Activated T-cell treated with anti-CD3 and anti-CD28 coated beads for 48 hours (primary cell): ENCODE results near the gene B4GALT7.

ENCODE experiments used
- DNase-seq: peaks from one replicate; pipeline ENCODE4 v3.0.0-alpha.2; 2020; ENCODE audit warnings: low read depth

Gene B4GALT7

DNA sequence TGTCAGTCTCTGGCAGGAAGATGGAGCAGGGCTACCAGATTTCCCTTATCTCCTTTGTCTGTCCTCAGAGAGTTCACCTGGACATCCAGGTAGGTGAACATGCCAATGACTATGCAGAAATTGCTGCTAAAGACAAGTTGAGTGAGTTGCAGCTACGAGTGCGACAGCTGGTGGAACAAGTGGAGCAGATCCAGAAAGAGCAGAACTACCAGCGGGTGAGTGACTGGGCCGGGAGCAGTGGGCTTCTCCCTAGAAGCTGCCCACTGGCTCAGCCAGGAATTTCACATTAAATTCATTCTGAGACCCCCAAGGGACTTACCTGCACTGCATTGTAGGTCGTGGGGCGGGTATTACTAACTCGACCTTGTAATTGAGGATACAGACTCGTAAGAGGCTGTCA lies 5.9 kb upstream of the B4GALT7 start:
- no peak for DNase-seq

DNA sequence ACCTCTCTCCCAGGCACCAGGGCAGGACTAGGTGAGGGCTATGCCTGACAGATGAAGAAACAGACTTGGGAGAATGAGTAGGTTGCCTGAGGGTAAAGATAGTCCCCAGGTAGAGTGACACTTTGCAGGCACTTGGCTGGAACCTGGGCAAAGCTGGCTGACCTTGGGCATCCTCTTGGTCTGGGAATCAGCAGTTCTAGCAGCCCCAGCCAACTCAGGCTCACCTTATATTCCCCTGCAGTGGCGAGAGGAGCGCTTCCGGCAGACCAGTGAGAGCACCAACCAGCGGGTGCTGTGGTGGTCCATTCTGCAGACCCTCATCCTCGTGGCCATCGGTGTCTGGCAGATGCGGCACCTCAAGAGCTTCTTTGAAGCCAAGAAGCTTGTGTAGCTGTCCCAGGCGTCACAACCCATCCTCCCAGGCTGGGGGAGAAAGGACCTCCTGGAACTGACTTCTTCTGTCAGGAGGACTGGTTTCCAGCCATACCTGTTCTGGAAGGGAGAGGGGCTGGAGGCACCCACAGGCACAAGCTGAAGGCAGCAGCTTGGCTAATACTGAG lies 4.8 kb upstream of the B4GALT7 start:
- DNase-seq: no peak

DNA sequence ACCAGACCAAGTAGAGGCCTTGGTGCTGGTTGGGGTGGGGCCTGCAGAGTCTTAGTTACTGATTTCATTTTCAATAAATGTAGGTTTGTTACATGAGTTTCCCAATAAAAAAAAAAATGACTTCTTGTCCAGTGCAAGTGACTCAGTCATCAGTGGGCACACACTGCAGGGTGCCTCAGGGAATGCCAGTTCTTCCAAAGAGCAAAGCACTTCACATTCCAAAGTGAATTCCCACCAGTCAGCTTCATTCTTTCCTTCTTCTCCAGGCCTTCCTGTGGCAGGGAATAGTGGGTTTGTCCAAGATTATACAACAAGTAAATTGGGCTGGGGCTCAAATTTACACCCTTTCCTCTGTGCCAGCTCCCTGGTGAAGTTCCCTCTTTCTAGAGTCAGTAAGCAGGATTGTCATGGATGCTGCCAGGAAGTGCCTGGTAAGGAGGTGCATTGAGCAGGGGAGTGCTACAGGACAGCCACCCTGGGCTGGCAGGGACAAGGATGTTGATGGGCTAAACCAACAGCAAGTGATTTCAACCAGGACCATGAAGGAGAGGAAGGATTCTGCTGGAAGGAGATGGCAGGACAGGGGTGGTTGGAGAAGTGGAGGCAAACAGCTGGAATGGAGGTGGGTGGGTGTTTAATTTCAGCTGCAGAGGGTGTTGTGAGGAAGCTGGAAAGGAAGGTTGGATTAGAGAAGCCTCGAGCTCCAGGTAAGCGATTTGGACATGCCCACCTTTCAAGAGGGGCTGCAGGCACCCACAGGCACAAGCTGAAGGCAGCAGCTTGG lies 3.7 kb upstream of the B4GALT7 start:
- no peak for DNase-seq

DNA sequence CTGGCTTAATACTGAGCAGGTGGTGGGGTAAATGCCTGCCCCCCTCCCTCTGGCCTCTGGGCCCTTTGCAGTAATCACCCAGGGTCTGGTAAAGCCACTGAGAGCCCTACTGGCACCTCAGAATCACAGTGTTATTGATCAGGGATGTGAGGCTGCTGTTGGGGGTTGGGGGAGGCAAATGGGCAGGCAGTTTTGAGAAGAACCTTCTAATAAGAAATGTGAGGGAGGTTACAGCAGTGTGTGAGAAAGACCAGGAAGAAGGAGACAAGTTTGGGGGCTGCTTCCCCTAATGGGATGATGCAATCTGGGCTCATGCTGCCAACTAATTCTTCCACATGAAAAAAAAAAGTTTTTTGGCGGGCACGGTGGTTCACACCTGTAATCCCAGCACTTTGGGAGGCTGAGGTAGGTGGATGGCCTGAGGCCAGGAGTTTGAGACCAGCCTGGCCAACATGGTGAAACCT lies 3.1 kb upstream of the B4GALT7 start:
- no peak for DNase-seq

DNA sequence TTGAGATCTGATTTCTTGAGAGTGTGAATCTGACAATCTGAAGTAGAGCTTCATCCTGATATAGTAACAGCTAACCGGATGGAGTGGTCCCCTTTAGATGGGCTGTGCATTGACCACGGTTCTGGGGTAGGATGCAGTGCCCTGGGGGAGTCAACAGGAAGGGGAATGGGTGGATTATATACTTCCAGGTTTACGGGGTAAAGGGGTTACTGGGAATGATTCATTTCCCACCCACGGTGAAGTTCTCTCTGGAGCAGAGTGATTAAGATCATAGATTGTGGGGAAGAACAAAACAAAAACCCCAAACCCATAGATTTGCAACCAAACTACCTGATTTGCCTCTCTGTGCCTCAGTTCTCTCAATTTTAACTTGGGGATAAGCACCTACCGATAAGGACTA lies 1.5 kb upstream of the B4GALT7 start:
- DNase-seq: no peak

DNA sequence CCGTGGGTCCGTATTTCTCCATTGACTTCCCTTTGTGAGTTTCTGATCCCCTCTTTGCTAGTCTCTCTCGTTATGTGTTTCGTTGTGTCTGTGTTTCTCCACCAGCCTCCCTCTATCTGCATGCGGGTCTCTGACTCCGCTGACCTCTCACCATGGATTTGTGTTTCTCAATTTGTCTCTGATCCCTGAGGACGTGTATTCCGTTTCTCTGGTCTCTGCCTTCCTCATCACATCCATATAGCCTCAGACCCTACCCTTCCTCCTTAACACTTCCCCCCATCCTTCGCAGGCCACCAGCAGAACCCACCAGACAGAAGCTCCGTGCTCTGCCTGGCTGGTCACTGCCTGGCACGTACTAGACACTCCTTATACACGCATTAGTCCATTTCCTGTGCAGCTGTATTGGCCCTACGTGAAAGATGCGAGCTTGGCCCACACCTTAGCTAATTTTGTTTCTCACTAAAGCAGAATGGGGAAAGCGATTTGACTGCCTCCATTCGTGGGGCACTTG lies 631 bp downstream of the B4GALT7 start:
- no peak for DNase-seq

DNA sequence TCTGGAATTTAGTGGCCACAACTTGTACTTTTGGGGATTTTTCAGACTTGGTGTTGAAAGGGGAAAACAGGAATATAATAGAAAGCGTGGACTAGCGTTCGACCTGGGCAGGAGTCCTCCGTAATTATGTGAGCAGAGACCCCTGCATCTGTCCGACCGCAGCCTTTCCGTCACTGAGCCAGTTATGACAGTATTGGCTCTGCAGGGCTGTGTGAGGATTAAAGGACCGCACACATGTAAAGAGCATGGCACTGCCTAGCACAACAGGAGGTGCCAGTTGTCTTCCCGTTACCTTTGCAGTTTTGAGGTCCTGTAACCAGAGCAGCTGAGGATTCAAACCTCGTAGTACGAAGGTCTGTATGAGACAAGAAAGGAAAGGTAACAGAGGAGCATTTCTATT lies 1.2 kb downstream of the B4GALT7 start:
- no peak for DNase-seq

DNA sequence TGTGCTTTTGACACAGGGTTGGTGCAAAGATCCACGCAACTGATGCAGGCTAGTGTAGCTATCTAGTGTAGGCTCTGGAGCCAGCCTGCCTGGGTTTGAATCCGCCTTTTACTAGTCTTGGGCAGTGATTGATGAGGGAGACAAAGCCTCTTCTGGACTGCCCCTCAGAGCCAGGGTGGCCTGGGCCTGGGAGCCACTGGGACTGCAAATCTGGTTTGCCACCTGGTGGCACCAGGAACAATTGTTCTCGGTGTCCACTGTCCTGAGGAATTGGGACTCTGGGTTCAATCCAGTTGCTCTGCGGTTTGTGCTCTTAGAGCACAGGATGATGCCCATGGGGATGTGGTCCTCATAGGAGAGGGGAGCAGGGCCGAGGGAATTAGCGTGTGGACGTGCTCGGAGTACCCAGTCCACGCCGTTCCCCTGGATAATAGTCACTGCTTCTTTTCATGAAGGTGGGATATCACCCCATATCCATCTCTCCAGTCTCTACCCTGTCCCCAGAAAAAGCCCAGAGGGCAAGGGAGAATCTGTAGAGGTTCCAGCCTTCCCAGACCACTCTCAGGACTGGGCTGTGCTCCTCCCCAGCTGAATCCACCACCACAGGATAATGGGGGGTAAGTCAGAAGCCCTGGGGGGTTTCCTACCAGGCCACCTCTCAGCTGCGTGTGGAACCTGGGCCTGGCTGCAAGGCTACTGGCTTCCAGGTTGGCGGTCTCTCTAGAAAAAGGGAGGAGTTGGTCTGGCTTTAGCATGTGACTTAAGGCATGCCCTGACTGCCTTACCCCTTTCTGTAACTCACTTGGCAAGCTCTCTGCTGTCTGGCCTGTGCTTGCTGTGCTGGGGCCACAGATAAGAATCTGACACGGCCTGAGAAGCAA lies 1.9 kb downstream of the B4GALT7 start:
- DNase-seq: no peak

DNA sequence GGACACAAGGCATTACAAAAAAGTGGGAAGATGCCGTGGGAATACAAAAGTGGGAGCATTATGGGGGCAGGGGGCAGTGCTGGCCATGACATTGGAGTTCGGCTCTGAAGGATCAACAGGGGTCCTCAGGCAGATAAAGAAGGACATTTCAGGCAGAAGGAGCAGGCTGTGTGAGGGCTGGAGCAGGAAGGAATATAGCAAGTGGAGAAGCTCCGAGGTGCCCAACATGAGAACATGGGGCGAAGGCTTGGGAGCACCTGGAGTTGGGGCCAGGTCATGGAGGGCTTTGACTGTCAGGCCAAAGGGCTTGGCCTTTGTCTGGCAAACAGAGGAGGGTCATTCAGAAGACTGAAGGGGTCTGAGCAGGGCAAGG lies 2.5 kb downstream of the B4GALT7 start:
- no peak for DNase-seq

DNA sequence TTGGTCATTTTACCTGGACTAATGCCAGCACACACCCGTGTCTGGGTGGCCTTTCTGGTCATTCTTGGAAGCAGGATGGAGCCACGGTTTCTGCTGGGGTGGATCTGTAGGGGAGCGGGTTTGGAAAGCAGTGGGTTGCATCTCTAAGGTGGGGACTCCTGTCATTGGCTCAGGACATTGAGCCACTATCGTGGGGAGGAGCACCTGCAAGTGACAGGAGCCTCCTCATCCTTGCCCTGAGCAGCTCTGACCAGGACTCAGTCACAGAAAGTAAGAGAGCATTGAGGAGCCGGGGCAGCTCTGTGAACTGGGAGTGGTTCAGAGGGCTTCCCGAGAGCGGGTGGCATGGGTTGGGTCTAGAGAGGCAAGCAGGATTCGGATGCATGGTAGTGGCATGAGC lies 3.7 kb downstream of the B4GALT7 start:
- no peak for DNase-seq

DNA sequence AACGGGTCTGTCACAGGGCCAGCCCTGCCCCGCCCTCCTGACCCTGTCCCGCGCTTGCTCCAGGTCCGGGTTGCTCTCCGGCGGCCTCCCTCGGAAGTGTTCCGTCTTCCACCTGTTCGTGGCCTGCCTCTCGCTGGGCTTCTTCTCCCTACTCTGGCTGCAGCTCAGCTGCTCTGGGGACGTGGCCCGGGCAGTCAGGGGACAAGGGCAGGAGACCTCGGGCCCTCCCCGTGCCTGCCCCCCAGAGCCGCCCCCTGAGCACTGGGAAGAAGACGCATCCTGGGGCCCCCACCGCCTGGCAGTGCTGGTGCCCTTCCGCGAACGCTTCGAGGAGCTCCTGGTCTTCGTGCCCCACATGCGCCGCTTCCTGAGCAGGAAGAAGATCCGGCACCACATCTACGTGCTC lies 4.2 kb downstream of the B4GALT7 start:
- no peak for DNase-seq

DNA sequence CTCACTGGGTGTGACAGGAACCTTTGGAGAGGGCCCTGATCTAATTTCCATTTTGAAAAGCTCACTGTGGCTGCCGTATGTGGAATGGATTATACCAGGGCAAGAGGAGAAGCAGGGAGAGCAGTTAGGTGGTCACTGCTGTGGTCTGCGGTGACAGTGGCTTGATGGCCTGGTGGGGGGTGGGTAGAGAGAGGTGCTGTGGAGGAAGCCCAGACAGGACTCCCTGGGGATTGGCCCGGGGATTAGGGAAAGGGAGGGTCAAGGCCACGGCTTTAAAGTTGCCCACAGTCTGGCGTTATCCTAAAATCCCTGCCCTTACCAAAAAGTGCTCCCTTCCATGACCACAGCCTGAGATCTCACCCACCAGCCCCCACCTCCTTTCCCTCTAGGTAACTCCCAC lies 4.7 kb downstream of the B4GALT7 start:
- DNase-seq: no peak

DNA sequence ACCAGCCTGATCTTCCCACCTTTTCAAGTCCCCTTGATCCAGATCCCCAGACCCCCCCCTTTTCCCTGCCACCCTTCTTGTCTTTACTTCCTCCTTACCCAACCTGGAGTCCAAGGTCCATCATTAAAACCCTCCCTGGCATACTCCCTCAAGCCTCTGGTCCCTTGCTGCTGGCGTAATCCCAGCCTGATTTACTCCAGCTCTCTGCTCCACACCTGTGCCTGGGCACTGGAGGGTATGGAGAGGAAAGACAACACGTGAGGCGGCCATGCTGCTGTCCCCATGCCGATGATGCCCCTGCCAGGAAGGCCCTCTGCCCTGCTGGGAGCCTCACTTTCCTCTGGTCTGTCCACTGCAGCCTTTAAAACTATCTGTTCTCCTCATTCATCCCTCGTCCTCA lies 5.1 kb downstream of the B4GALT7 start:
- DNase-seq: no peak

DNA sequence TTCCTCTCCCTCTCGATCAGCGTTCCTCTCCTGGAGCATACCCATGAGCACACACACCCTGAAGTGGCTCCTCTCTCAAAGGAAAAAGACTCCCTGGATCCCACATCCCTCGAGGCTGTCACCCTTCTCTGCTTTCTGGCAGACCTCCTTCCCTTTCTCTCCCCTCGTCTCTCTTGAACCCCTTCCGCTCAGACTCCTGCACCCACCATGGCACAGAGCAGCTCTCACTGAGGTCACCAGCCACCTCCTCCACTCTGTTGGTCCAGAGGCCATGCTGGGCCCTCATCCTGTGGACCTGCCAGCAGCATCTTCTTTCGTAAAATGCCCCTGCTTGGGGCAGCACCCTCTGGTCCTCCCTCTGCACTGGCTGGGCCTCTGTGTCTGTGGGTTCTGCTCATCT lies 5.7 kb downstream of the B4GALT7 start:
- DNase-seq: no peak

DNA sequence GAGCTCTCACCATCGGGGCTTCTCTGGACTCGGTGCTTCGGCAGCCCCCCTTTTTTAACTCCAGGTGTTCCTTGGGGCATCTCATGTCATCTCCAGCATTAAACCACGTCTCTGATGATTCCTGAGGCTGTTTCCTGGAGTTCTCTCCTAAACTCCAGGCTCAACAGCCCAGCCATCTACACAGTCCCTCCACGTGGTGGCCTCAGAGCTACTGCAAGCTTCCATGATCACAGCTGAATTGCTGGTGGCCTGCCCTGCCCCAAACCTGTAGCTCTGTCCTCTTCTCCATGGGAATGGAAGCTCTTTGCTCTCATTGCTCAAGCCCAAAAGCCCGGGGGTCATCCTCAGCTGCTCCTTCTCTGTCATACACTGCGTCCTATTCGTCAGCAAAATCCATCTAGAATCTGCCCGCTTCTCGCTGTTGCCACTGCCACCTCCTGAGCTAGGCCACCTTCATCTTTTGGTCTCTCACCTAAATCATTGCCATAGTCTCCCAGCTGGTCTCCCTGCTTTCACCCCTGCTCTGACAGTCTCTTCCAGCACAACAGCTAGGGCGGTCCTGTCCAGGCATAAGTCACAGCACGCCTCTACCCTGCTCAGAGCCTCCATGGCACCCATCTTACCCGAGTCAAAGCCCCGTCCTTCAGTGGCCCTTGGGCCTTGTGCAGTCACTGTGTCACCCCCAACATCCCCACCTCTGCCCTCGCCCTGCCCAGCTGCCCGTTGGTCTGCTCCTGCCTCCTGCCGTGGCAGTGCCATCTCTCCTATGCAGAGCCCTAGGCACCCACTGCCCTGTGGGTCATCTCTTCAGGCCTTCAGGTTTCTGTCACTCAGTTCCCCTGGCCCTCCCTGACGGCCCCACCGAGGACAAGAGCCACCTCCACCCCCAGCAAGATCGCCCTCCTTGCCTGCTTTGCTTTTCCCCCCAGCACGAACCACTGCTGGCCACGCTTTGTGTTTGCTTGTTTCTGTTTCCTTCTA lies 6.4 kb downstream of the B4GALT7 start:
- DNase-seq: no peak

DNA sequence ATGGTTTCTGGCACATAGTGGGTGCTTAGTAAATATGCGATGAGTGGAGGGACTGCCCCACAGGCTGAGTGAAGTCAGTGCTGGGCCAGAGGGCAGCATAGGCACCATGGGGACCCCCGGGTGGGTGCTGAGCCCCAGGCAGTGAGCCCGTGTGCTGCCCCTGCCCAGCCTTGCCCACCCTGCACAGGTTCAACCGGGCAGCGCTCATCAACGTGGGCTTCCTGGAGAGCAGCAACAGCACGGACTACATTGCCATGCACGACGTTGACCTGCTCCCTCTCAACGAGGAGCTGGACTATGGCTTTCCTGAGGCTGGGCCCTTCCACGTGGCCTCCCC lies 7.2 kb downstream of the B4GALT7 start:
- DNase-seq: no peak

DNA sequence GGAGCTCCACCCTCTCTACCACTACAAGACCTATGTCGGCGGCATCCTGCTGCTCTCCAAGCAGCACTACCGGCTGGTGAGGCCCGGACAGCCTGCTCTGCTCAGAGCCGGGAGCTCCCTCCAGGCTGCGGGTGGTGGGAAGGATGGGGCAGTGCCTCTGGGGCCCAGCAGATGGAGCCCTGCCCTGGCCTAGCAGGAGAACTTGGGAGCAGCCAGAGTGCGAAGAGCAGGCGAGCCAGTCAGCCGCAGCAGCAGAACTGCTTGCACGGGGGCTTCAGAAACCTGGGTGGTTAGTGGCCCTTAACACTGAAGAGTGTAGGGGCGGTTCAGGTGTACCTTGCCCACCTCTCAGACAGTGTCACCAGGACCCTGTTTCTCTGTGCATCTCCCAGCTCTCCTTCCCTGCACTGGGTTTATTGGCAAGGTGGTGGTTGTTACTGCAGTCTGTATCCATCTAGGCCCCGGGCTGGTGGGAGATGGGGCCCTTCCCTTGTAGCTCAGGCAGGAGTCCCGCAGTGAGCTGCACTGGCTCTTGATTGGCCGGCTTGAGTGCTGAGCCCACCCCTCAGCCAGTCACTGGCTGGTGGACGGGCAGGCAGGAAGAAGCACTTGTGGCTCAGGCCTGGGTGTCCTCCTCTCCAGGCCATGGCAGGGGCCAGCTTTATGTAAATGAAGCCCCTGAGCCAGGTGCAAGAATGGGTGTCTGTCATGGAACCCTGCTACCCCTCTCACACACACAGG lies 7.7 kb downstream of the B4GALT7 start:
- DNase-seq: peak; percentile 62

DNA sequence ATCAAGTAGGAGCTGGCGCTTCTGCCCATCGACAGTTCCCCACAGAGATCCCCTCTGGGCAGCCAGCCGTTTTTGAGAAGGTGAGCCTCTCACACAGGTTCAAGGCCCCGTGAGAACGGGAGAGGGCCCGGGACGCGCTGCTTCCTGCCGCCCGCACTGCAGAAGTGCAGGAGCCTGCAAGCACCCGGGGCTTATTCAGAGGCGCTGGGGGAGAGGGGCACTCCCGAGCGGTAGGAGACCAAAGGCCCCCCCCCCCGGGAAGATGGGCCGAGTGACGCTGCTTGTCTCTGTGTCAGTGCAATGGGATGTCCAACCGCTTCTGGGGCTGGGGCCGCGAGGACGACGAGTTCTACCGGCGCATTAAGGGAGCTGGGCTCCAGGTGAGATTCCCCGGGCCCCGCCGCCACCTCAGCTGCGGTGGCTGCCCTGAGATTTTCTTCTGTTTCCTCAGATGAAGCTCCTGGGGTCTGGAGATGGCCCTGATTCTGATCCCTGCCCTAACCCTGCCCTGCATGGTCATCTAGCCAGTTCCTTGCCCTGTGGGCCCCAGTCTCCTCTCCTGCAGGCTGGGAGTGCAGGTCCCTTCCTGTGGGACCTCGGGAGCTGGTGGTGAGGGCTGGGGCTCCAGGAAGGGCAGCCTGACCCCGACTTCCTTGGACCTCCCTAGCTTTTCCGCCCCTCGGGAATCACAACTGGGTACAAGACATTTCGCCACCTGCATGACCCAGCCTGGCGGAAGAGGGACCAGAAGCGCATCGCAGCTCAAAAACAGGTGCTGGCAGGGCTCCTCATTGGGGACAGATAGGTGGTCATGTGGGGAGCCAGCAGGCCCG lies 8.5 kb downstream of the B4GALT7 start:
- DNase-seq: no peak

DNA sequence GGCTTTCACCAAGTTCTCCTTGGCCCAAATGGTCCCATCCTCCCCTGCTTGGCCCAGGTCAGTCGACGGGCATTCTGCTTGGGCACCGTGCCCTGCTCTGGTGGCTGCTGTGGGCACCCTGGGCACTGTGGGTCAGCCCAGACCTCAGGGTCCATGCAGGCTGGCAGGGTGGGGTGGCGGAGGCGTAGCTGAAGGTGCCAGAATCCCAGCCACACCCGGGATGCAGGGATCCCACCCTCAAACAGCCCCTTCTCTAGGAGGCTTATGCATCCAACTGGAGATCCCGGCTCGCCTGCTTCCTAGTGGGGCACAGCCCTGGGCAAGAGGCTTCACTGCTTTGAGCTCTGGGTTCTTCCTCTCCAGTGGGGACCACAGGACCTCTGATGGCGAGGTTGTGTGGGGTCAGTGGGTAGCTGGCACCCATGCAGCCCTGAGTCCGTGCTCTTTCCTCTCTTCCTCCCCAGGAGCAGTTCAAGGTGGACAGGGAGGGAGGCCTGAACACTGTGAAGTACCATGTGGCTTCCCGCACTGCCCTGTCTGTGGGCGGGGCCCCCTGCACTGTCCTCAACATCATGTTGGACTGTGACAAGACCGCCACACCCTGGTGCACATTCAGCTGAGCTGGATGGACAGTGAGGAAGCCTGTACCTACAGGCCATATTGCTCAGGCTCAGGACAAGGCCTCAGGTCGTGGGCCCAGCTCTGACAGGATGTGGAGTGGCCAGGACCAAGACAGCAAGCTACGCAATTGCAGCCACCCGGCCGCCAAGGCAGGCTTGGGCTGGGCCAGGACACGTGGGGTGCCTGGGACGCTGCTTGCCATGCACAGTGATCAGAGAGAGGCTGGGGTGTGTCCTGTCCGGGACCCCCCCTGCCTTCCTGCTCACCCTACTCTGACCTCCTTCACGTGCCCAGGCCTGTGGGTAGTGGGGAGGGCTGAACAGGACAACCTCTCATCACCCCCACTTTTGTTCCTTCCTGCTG lies 9.4 kb downstream of the B4GALT7 start:
- no peak for DNase-seq
